Retinal pigment epithelial cell (primary cell): ENCODE data around the gene LAMA1.

Source experiments
- DNase-seq: peaks from one replicate; pipeline ENCODE4 v3.0.0-alpha.2; 2010; ENCODE audit warnings: low read depth
- H3K4me3 ChIP-seq: 2 replicates; pipeline ENCODE4 v1.5.1; 2011; ENCODE audit warnings: mild to moderate bottlenecking, low read length, control low read depth, moderate library complexity
- CTCF ChIP-seq: conservative IDR thresholded peaks from 2 replicates; pipeline ENCODE4 v1.5.1; 2011; ENCODE audit warnings: low read depth, low read length, control low read depth, inconsistent platforms

Gene LAMA1

GRCh38 chr18:7105943-7106342, 11.7 kb downstream of the LAMA1 start:
- no peak for DNase-seq
- no peak overlapping the region for H3K4me3 ChIP-seq
- no peak for TF ChIP-seq CTCF

GRCh38 chr18:7105268-7105667, 12.3 kb downstream of the LAMA1 start:
- H3K4me3 ChIP-seq = no peak overlapping the region
- no peak for TF ChIP-seq CTCF
- DNase-seq = no peak

- TF ChIP-seq CTCF = no peak
These were observed 12.9 kb downstream of the LAMA1 start for GRCh38 chr18:7104649-7105048.

GRCh38 chr18:7102131-7102530, 15.5 kb downstream of the LAMA1 start:
- DNase-seq = no peak
- TF ChIP-seq CTCF = no peak
- no peak overlapping the region for H3K4me3 ChIP-seq

More at GRCh38 chr18:7104649-7105048, 12.9 kb downstream of the LAMA1 start:
- no peak overlapping the region for H3K4me3 ChIP-seq
- DNase-seq = no peak

GRCh38 chr18:7096838-7097237, 20.8 kb downstream of the LAMA1 start:
- TF ChIP-seq CTCF = no peak
- DNase-seq = no peak
- H3K4me3 ChIP-seq = no peak overlapping the region

- DNase-seq = no peak
- TF ChIP-seq CTCF = no peak
- no peak overlapping the region for H3K4me3 ChIP-seq
These were observed 23.2 kb downstream of the LAMA1 start for GRCh38 chr18:7094427-7094826.

GRCh38 chr18:7090771-7091170, 26.8 kb downstream of the LAMA1 start:
- DNase-seq = no peak
- TF ChIP-seq CTCF = no peak
- no peak overlapping the region for H3K4me3 ChIP-seq
